ENCODE results near the gene ADGRV1. TPM values are rescaled to one million over a fixed set of nuclear protein-coding genes. Genes with fewer than 3 reads are reported as not detected.

The ADGRV1 gene
- total RNA-seq, 4 donors from 2014 or later, result 129 to 158 (median 145) TPM

- Histone ChIP-seq H3K36me3 (no peaks in the 10 kb centered on the region), H3K4me3 (replicated peaks in 1 of 3) (no peak overlapping the region), H3K4me1 (peaks cover 9 to 12% of the 10 kb centered on the region in 2 donors), H3K9me3 (no peaks in the 10 kb centered on the region), H3K27ac (peak overlapping the region; percentile 0 to 48 (median 11)), H3K27me3 (no peaks in the 10 kb centered on the region)
- DNase-seq, result peak; percentile 72 to 79
- 33 to 36% methylated on average over 8 of the region's 8 CpGs for WGBS, 2 donors
- intact Hi-C loops (cut with DNase I), result loop anchor here (5.0 kb wide), 1 partner anchor 286 kb away; no protein-coding TSS in a partner anchor
- TF ChIP-seq CTCF (IDR thresholded peaks at IDR 0.05) (peak; percentile 40 to 96 (median 79)), POLR2A (IDR thresholded peaks at IDR 0.05) (no peak)
These were observed 543.2 kb downstream of the ADGRV1 start for GRCh38 chr5:91101600-91102379.

- Histone ChIP-seq H3K27ac (peak overlapping the region in 2 of 3 donors; percentile 13 to 45), H3K4me1 (peaks cover 9 to 14% of the 10 kb centered on the region in 2 donors), H3K4me3 (replicated peaks in 1 of 3) (no peak overlapping the region), H3K27me3 (no peaks in the 10 kb centered on the region), H3K36me3 (no peaks in the 10 kb centered on the region), H3K9me3 (no peaks in the 10 kb centered on the region)
- TF ChIP-seq POLR2A (IDR thresholded peaks at IDR 0.05) (no peak), CTCF (IDR thresholded peaks at IDR 0.05) (no peak)
- WGBS, 2 donors, result 88 to 91% methylated on average over 6 of the region's 6 CpGs
- DNase-seq, result no peak
- intact Hi-C loops (cut with DNase I), result loop anchor here (5.0 kb wide), 1 partner anchor 284 kb away; no protein-coding TSS in a partner anchor
These were observed 544.9 kb downstream of the ADGRV1 start for GRCh38 chr5:91103353-91104061.

- no peaks in the 10 kb centered on the region for H3K9me3 ChIP-seq
- intact Hi-C loops (cut with DNase I), result loop anchor here (5.0 kb wide), 1 partner anchor 283 kb away; no protein-coding TSS in a partner anchor
- no peak overlapping the region for H3K27ac ChIP-seq
- no peak for DNase-seq
- H3K27me3 ChIP-seq, result no peaks in the 10 kb centered on the region
- no peak for TF ChIP-seq POLR2A (IDR thresholded peaks at IDR 0.05)
- peaks cover 9 to 14% of the 10 kb centered on the region in 2 donors for H3K4me1 ChIP-seq
- WGBS, 2 donors, result 96 to 97% methylated on average over 1 of the region's 1 CpG
- no peaks in the 10 kb centered on the region for H3K36me3 ChIP-seq
- H3K4me3 ChIP-seq (replicated peaks in 1 of 3), result no peak overlapping the region
These were observed 545.5 kb downstream of the ADGRV1 start for GRCh38 chr5:91104062-91104448.

GRCh38 chr5:91106842-91107511 is 548.4 kb downstream of the ADGRV1 start:
- H3K4me3 ChIP-seq (replicated peaks in 1 of 3), result no peak overlapping the region
- no peak for DNase-seq
- H3K27me3 ChIP-seq, result no peaks in the 10 kb centered on the region
- no peaks in the 10 kb centered on the region for H3K36me3 ChIP-seq
- intact Hi-C loops (cut with DNase I), result no loop called here
- no peak overlapping the region for H3K27ac ChIP-seq
- no peaks in the 10 kb centered on the region for H3K9me3 ChIP-seq
- TF ChIP-seq POLR2A (IDR thresholded peaks at IDR 0.05) (no peak), CTCF (IDR thresholded peaks at IDR 0.05) (no peak)
- peaks cover 27 to 34% of the 10 kb centered on the region in 2 donors for H3K4me1 ChIP-seq
- 88 to 93% methylated on average over 8 of the region's 8 CpGs for WGBS, 2 donors

GRCh38 chr5:91109634-91110033 is 551.0 kb downstream of the ADGRV1 start:
- H3K4me1 ChIP-seq, result peaks cover 31 to 42% of the 10 kb centered on the region in 2 donors
- TF ChIP-seq CTCF (IDR thresholded peaks at IDR 0.05) (no peak), POLR2A (IDR thresholded peaks at IDR 0.05) (no peak)
- DNase-seq, result no peak
- H3K36me3 ChIP-seq, result no peaks in the 10 kb centered on the region
- no peaks in the 10 kb centered on the region for H3K27me3 ChIP-seq
- peak overlapping the region in 1 of 3 donors; percentile 51 for H3K27ac ChIP-seq
- H3K9me3 ChIP-seq, result no peaks in the 10 kb centered on the region
- no peak overlapping the region for H3K4me3 ChIP-seq (replicated peaks in 1 of 3)
- intact Hi-C loops (cut with DNase I), result no loop called here
- 69 to 84% methylated on average over 1 of the region's 1 CpG for WGBS, 2 donors

Measured in thyroid gland (tissue), 4 donors.